Ovary (tissue), 9 donors: ENCODE measurements around the gene TMEM59. TPM values are rescaled to one million over a fixed set of nuclear protein-coding genes. Genes with fewer than 3 reads are reported as not detected.

Experiments
- DNase-seq, 5 donors: peaks; one replicate each; pipeline ENCODE4 v3.0.0-alpha.2; 2019 to 2020
- H3K27ac ChIP-seq, 2 donors: fragments of 200-600 bp; one replicate each; pipeline versions ENCODE4 v1.5.1 to v1.8.0; 2019 to 2022
- H3K27me3 ChIP-seq: fragments of 200-600 bp; one replicate; pipeline ENCODE4 v1.8.0; 2022
- H3K36me3 ChIP-seq: fragments of 200-600 bp; sonication (generic); one replicate; pipeline ENCODE4 v1.5.1; 2019
- H3K4me1 ChIP-seq: one replicate; pipeline ENCODE4 v1.8.1; 2013; ENCODE audit warnings: mild to moderate bottlenecking, moderate library complexity; ENCODE audit not compliant: insufficient read depth
- H3K4me3 ChIP-seq: fragments of 200-600 bp; sonication (generic); one replicate; pipeline ENCODE4 v1.5.1; 2017
- H3K9me3 ChIP-seq, 2 donors: fragments of 200-600 bp in 1 of 2; sonication (generic) in 1 of 2; one replicate each; pipeline versions ENCODE4 v1.5.1 to v1.8.1; 2013 to 2019; ENCODE audit warnings: mild to moderate bottlenecking in 1 of 2, moderate library complexity in 1 of 2
- EP300 ChIP-seq: sonication (generic); formaldehyde crosslinking; IDR thresholded peaks from one replicate; pipeline ENCODE4 v1.6.1; 2017; ENCODE audit warnings: antibody characterized with exemption
- POLR2A ChIP-seq: fragments of 450-650 bp; IDR thresholded peaks from one replicate; pipeline ENCODE4 v1.6.1; 2017; ENCODE audit warnings: antibody characterized with exemption, mild to moderate bottlenecking, moderate library complexity
- WGBS, 3 donors: extraction: QIAGEN DNeasy Blood & Tissue Kit in 1 of 3; methylation state at CpG; one replicate each; pipeline versions ENCODE4 v1.1.5 to v1.1.7; 2013 to 2017; 5-methylcytosine and 5-hydroxymethylcytosine counted together
- intact Hi-C, 4 donors: fragments of 100-400 bp; cut with DNase I; formaldehyde crosslinking; loops; one replicate each; pipeline versions ENCODE4 v1.11.0 to v1.15.1; 2022 to 2023
- polyA plus RNA-seq, 2 donors: library from polyadenylated mRNA; stranded (reverse); fragments of 200-250 nt in 1 of 2; fragments of 350-450 nt in 1 of 2; fragmentation: Illumina TruSeq in 1 of 2; extraction: RNeasy Lipid Tissue Mini Kit (QIAGEN cat#74804) in 1 of 2; gene quantifications; one replicate each; pipeline ENCODE4 v1.2.3, GENCODE V29; 2013 to 2014
- total RNA-seq, 7 donors: library from RNA; depleted of rRNA in 2 of 7; stranded (reverse); fragments of >200 nt in 2 of 7; fragmentation: NEBNext Ultra II Directional in 3 of 7; extraction: Animal tissue kit (Norgen Biotek cat#: 25700) in 3 of 7; gene quantifications; one replicate each; pipeline versions ENCODE4 v1.1.0 to v1.2.4, GENCODE V29; 2016 to 2023
- TF ChIP-seq, protein P1 (sequence below), 3 donors: fragments of 450-650 bp in 2 of 3; fragments of 200-600 bp in 1 of 3; IDR thresholded peaks; one replicate each; pipeline versions ENCODE4 v1.5.1 to v1.8.0; 2016 to 2022; ENCODE audit warnings: antibody characterized with exemption in 3 of 3, mild to moderate bottlenecking in 1 of 3
- donor health status: DM: no; HTN: no; CAD: no; lungs with moderate emphysema.
- donor health status: DM: no; HTN: no; CAD: no.
- donor health status: Bipolar disorder and iron deficiency.
- donor health status: DM: yes; HTN: yes; CAD: no.
- donor health status: DM: no; HTN: no; CAD: no.
- donor health status: DM: yes; HTN: yes; CAD: no.

Gene TMEM59
- total and polyA plus RNA-seq, 9 donors = 165 to 406 (median 268) TPM

DNA sequence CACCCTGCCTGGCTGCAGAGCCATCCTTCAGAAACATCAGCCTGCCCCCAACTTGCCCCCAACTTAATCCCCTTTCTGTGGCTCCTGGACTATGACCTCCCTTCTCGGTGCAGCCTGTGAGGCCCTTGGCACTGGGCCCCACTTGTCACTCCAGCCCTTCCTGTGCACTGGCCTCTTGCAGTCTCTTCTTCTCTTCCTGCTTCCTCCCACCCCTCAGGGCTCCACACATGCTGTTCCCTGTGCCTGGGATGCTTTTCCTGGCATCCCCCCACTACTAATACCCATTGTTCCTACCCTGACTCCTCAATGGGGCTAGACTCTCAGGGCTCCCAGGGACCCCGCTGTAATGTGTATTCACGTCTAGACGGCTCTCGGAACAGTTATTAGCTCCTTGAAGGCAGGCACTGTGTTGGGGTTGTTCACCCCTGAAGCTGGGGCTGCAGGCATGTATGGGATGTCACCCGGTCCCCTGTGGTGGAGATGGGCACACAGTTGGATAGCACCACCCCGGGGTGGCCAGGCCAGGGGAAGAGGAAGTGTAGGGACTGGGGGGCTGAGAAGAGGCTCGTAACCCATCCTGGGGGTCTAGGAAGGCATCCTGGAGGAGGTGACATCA is 39.5 kb downstream of the TMEM59 start:
- WGBS, 3 donors = 75 to 81% (median 79%) methylated on average over 8 of the region's 8 CpGs
- DNase-seq = no peak
- Histone ChIP-seq H3K36me3 (no peaks in the 10 kb centered on the region), H3K9me3 (no peaks in the 10 kb centered on the region), H3K4me3 (no peak overlapping the region), H3K27me3 (no peaks in the 10 kb centered on the region), H3K27ac (no peak overlapping the region), H3K4me1 (no peaks in the 10 kb centered on the region)
- intact Hi-C loops = no loop called here
- no peak for TF ChIP-seq EP300
- TF ChIP-seq, protein P1, sequence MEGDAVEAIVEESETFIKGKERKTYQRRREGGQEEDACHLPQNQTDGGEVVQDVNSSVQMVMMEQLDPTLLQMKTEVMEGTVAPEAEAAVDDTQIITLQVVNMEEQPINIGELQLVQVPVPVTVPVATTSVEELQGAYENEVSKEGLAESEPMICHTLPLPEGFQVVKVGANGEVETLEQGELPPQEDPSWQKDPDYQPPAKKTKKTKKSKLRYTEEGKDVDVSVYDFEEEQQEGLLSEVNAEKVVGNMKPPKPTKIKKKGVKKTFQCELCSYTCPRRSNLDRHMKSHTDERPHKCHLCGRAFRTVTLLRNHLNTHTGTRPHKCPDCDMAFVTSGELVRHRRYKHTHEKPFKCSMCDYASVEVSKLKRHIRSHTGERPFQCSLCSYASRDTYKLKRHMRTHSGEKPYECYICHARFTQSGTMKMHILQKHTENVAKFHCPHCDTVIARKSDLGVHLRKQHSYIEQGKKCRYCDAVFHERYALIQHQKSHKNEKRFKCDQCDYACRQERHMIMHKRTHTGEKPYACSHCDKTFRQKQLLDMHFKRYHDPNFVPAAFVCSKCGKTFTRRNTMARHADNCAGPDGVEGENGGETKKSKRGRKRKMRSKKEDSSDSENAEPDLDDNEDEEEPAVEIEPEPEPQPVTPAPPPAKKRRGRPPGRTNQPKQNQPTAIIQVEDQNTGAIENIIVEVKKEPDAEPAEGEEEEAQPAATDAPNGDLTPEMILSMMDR (IDR thresholded peaks at IDR 0.05) = no peak
- TF ChIP-seq POLR2A = no peak

DNA sequence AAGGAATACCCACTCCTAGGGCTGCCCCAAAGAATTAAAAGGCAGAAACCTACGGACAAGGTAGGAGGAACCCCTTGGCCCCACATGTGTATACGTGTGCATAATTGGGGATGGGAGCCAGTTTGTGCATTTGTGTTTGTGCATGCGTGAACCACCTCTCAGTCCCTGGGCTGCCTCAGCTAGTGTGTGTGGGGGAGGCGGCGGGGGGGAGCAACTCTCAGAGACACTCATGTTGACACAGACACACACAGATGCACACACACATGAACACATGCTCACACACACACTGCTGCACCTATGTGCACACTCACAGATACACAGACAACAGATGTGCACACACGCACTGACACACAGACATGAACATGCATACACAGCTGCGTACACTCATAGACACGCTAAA is 40.1 kb downstream of the TMEM59 start:
- Histone ChIP-seq H3K4me3 (no peak overlapping the region), H3K27me3 (no peaks in the 10 kb centered on the region), H3K36me3 (no peaks in the 10 kb centered on the region), H3K27ac (no peak overlapping the region), H3K4me1 (no peaks in the 10 kb centered on the region), H3K9me3 (no peaks in the 10 kb centered on the region)
- no peak for DNase-seq
- intact Hi-C loops = no loop called here
- TF ChIP-seq EP300 = no peak
- TF ChIP-seq, protein P1 (IDR thresholded peaks at IDR 0.05) = no peak
- no peak for TF ChIP-seq POLR2A
- 65 to 66% (median 66%) methylated on average over 8 of the region's 8 CpGs for WGBS, 3 donors

- H3K9me3 ChIP-seq = no peaks in the 10 kb centered on the region
- TF ChIP-seq, protein P1 (IDR thresholded peaks at IDR 0.05) = no peak
- TF ChIP-seq EP300 (no peak), POLR2A (no peak)
- H3K36me3 ChIP-seq = no peaks in the 10 kb centered on the region
- H3K27ac ChIP-seq = no peak overlapping the region
- H3K4me1 ChIP-seq = no peaks in the 10 kb centered on the region
- intact Hi-C loops = no loop called here
- no peak overlapping the region for H3K4me3 ChIP-seq
- DNase-seq = no peak
- 82 to 91% (median 86%) methylated on average over 9 of the region's 9 CpGs for WGBS, 3 donors
- no peaks in the 10 kb centered on the region for H3K27me3 ChIP-seq
These were observed 41.0 kb downstream of the TMEM59 start for GRCh38 chr1:54012008-54012325.

- H3K27ac ChIP-seq = no peak overlapping the region
- 79 to 84% (median 79%) methylated on average over 9 of the region's 9 CpGs for WGBS, 3 donors
- intact Hi-C loops = no loop called here
- no peaks in the 10 kb centered on the region for H3K9me3 ChIP-seq
- no peak for DNase-seq
- no peaks in the 10 kb centered on the region for H3K27me3 ChIP-seq
- H3K4me1 ChIP-seq = no peaks in the 10 kb centered on the region
- no peaks in the 10 kb centered on the region for H3K36me3 ChIP-seq
- TF ChIP-seq POLR2A = no peak
- TF ChIP-seq, protein P1 (IDR thresholded peaks at IDR 0.05) = no peak
- TF ChIP-seq EP300 = no peak
- H3K4me3 ChIP-seq = no peak overlapping the region
These were observed 41.5 kb downstream of the TMEM59 start for GRCh38 chr1:54011316-54012007.
